IMR-90 (cell line): ENCODE data around the gene LAMA3. TPM values are rescaled to one million over a fixed set of nuclear protein-coding genes. Genes with fewer than 3 reads are reported as not detected.

Experiments used
- ATAC-seq: fragments of 200-7000 bp; cut with Tn5 transposase; 2 replicates; pipeline ENCODE4 v1.9.1; 2020; ENCODE audit warnings: low read depth, mild to moderate bottlenecking, moderate library complexity
- BruUV-seq: library from RNA; stranded (reverse); fragments of 400-500 nt; replicated peaks from 2 replicates; lab custom pipeline; 2021; lab: Mats Ljungman, UMichigan
- CTCF ChIA-PET: fragments of 300-600 bp; formaldehyde crosslinking; extraction: SDS; loops from one replicate; lab custom pipeline; 2021; ENCODE audit warnings: antibody characterized with exemption; lab: Yijun Ruan, JAX
- POLR2A ChIA-PET: fragments of 300-600 bp; sonication (Branson Sonifier 250); formaldehyde crosslinking; loops from one replicate; lab custom pipeline; 2022; ENCODE audit warnings: antibody characterized with exemption; ENCODE audit not compliant: unreplicated experiment; lab: Charles Lee
- DNase-seq: peaks from one replicate; pipeline ENCODE4 v3.0.0; 2013
- H2AFZ ChIP-seq: replicated peaks from 2 replicates; pipeline ENCODE3; 2013; ENCODE audit warnings: low read length, mild to moderate bottlenecking; ENCODE audit not compliant: poor library complexity
- H2AK5ac ChIP-seq: 2 replicates; pipeline ENCODE4 v1.6.1; 2013; ENCODE audit warnings: low read depth, low read length, inconsistent platforms
- H2AK9ac ChIP-seq: replicated peaks from 2 replicates; pipeline ENCODE3; 2013; ENCODE audit warnings: mild to moderate bottlenecking, low read depth, low read length, moderate library complexity; ENCODE audit not compliant: poor library complexity
- H2BK120ac ChIP-seq: 2 replicates; pipeline ENCODE4 v1.6.1; 2013; ENCODE audit warnings: low read depth, low read length, inconsistent platforms
- H2BK15ac ChIP-seq: 3 replicates; pipeline ENCODE4 v1.6.1; 2013; ENCODE audit warnings: low read depth, low read length, inconsistent platforms
- H2BK20ac ChIP-seq: 2 replicates; pipeline ENCODE4 v1.6.1; 2013; ENCODE audit warnings: low read depth, mild to moderate bottlenecking, inconsistent platforms, low read length, moderate library complexity
- H2BK5ac ChIP-seq: 2 replicates; pipeline ENCODE4 v1.6.1; 2013; ENCODE audit warnings: mild to moderate bottlenecking, low read depth, low read length, inconsistent platforms; ENCODE audit not compliant: poor library complexity, severe bottlenecking
- H3K14ac ChIP-seq: replicated peaks from 2 replicates; pipeline ENCODE4 v1.6.1; 2013; ENCODE audit warnings: low read depth, low read length, inconsistent platforms
- H3K18ac ChIP-seq: 2 replicates; pipeline ENCODE4 v1.6.1; 2013; ENCODE audit warnings: low read depth, low read length, control low read depth
- H3K23ac ChIP-seq: 2 replicates; pipeline ENCODE4 v1.6.1; 2013; ENCODE audit warnings: low read depth, low read length, inconsistent platforms
- H3K27ac ChIP-seq: 2 replicates; pipeline ENCODE4 v1.5.1; 2013; ENCODE audit warnings: mild to moderate bottlenecking, control low read depth, low read length; ENCODE audit not compliant: insufficient read depth
- H3K27me3 ChIP-seq: 2 replicates; pipeline ENCODE4 v1.6.1; 2013; ENCODE audit warnings: low read length; ENCODE audit not compliant: control insufficient read depth, insufficient read depth
- H3K36me3 ChIP-seq: 2 replicates; pipeline ENCODE4 v1.6.1; 2013; ENCODE audit warnings: low read length, mixed read lengths; ENCODE audit not compliant: control insufficient read depth, insufficient read depth
- H3K4ac ChIP-seq: 2 replicates; pipeline ENCODE4 v1.6.1; 2013; ENCODE audit warnings: low read depth, low read length, inconsistent platforms
- H3K4me1 ChIP-seq: 2 replicates; pipeline ENCODE4 v1.6.1; 2013; ENCODE audit warnings: low read length, mixed read lengths; ENCODE audit not compliant: control insufficient read depth, insufficient read depth
- H3K4me2 ChIP-seq: 2 replicates; pipeline ENCODE4 v1.6.1; 2013; ENCODE audit warnings: low read depth, mild to moderate bottlenecking, control low read depth, low read length, moderate library complexity
- H3K4me3 ChIP-seq: 2 replicates; pipeline ENCODE4 v1.5.1; 2013; ENCODE audit warnings: low read depth, mild to moderate bottlenecking, control low read depth, low read length, moderate library complexity; ENCODE audit not compliant: insufficient read depth
- H3K56ac ChIP-seq: 2 replicates; pipeline ENCODE4 v1.6.1; 2013; ENCODE audit warnings: low read length, inconsistent platforms; ENCODE audit not compliant: insufficient read depth; ENCODE audit errors: extremely low read depth
- H3K79me1 ChIP-seq, 2 experiments: 2 replicates each; pipeline ENCODE4 v1.6.1; 2013; ENCODE audit warnings: low read length in 2 of 2, inconsistent platforms in 1 of 2, low read depth in 1 of 2
- H3K9ac ChIP-seq: 2 replicates; pipeline ENCODE4 v1.6.1; 2013; ENCODE audit warnings: low read depth, low read length, control low read depth
- H3K9me1 ChIP-seq: 2 replicates; pipeline ENCODE4 v1.6.1; 2013; ENCODE audit warnings: low read length, inconsistent platforms; ENCODE audit not compliant: insufficient read depth
- H3K9me3 ChIP-seq: 2 replicates; pipeline ENCODE4 v1.6.1; 2013; ENCODE audit warnings: low read length; ENCODE audit not compliant: control insufficient read depth, insufficient read depth
- H4K20me1 ChIP-seq: 2 replicates; pipeline ENCODE4 v1.6.1; 2013; ENCODE audit warnings: low read length, inconsistent platforms; ENCODE audit not compliant: insufficient read depth
- H4K5ac ChIP-seq: 2 replicates; pipeline ENCODE4 v1.6.1; 2013; ENCODE audit warnings: mild to moderate bottlenecking, low read depth, low read length, control low read depth
- H4K8ac ChIP-seq, 2 experiments: 2 replicates each; pipeline ENCODE4 v1.6.1; 2013; ENCODE audit warnings: low read depth in 2 of 2, low read length in 2 of 2, control low read depth in 1 of 2, inconsistent platforms in 1 of 2
- H4K91ac ChIP-seq: 2 replicates; pipeline ENCODE4 v1.6.1; 2013; ENCODE audit warnings: low read depth, low read length, inconsistent platforms; ENCODE audit not compliant: insufficient read depth
- BHLHE40 ChIP-seq: fragments of 150-350 bp; IDR thresholded peaks from 2 replicates; pipeline ENCODE4 v1.6.1; 2016; ENCODE audit warnings: mild to moderate bottlenecking, low read depth, low read length
- CEBPB ChIP-seq: IDR thresholded peaks from 2 replicates; pipeline ENCODE4 v1.6.1; 2012; ENCODE audit warnings: low read depth, low read length, improper control_type of control experiment
- CHD1 ChIP-seq: IDR thresholded peaks from 2 replicates; pipeline ENCODE4 v1.6.1; 2012; ENCODE audit warnings: low read depth, low read length, improper control_type of control experiment
- FOS ChIP-seq: fragments of 150-350 bp; IDR thresholded peaks from 2 replicates; pipeline ENCODE4 v1.6.1; 2016; ENCODE audit warnings: low read depth, low read length
- MAZ ChIP-seq: IDR thresholded peaks from 2 replicates; pipeline ENCODE4 v1.6.1; 2012; ENCODE audit warnings: low read depth, mild to moderate bottlenecking, low read length, improper control_type of control experiment, moderate library complexity, borderline replicate concordance
- RAD21 ChIP-seq: IDR thresholded peaks from 2 replicates; pipeline ENCODE4 v1.6.1; 2012; ENCODE audit warnings: low read length, improper control_type of control experiment
- RFX5 ChIP-seq: IDR thresholded peaks from 2 replicates; pipeline ENCODE4 v1.8.0; 2012; ENCODE audit warnings: low read depth, mild to moderate bottlenecking, low read length, moderate library complexity
- SMC3 ChIP-seq: fragments of 150-350 bp; IDR thresholded peaks from 2 replicates; pipeline ENCODE4 v1.6.1; 2016; ENCODE audit warnings: low read depth, mild to moderate bottlenecking, antibody characterized with exemption, low read length, moderate library complexity
- WGBS, 2 experiments: methylation state at CpG; one replicate each; pipeline versions ENCODE4 v1.1.5 to v1.1.7; 2013; ENCODE audit warnings: missing lambda C conversion rate in 2 of 2; ENCODE audit not compliant: insufficient read length in 1 of 2; ENCODE audit errors: extremely low coverage in 2 of 2; 5-methylcytosine and 5-hydroxymethylcytosine counted together
- dilution Hi-C: fragments of 300-500 bp; cut with HindIII; formaldehyde crosslinking; loops from one replicate; pipeline ENCODE4 v1.14.3; 2018; ENCODE audit warnings: low sequenced_read_pairs; ENCODE audit not compliant: unreplicated experiment
- in situ Hi-C: fragments of 300-500 bp; cut with MboI; formaldehyde crosslinking; loops from 3 replicates; pipeline ENCODE4 v1.14.3; 2019; ENCODE audit warnings: low sequenced_read_pairs, inconsistent platforms, mixed read lengths
- intact Hi-C: fragments of 100-400 bp; cut with micrococcal nuclease; formaldehyde crosslinking; loops from 2 replicates; pipeline ENCODE4 v1.10.0; 2022
- polyA plus RNA-seq, 3 experiments: library from polyadenylated mRNA; depleted of rRNA; stranded (reverse); fragments of >200 nt; gene quantifications; 2 replicates each; pipeline ENCODE4 v1.2.3, GENCODE V29; 2012; ENCODE audit warnings: low replicate concordance in 1 of 3
- total RNA-seq: library from RNA; depleted of rRNA; stranded (reverse); fragments of >200 nt; gene quantifications from 2 replicates; pipeline ENCODE4 v1.2.3, GENCODE V29; 2012
- TF ChIP-seq, protein P1 (sequence below): conservative IDR thresholded peaks from 2 replicates; pipeline ENCODE4 v1.5.1; 2012; ENCODE audit warnings: mild to moderate bottlenecking, low read depth, low read length, improper control_type of control experiment

The LAMA3 gene
- total and polyA plus RNA-seq, 2 of the 4 experiments (the other 2 are of a cell fraction): 0.18 to 0.19 TPM

- Histone ChIP-seq H3K18ac (no peak overlapping the region), H2BK5ac (no peak overlapping the region), H3K14ac (no peak overlapping the region), H3K56ac (no peak overlapping the region), H4K5ac (no peak overlapping the region), H2AFZ (no peak overlapping the region), H3K4me2 (no peak overlapping the region), H3K27me3 (peaks cover 4% of the 10 kb centered on the region; the same call in 1 of the 2 replicates), H3K9me3 (no peaks in the 10 kb centered on the region), H2AK9ac (no peak overlapping the region), H3K36me3 (no peaks in the 10 kb centered on the region), H2BK120ac (no peak overlapping the region), H3K4me3 (no peak overlapping the region), H4K91ac (no peak overlapping the region), H2BK15ac (no peak overlapping the region), H2BK20ac (no peak overlapping the region), H4K8ac (no peak overlapping the region), H2AK5ac (no peak overlapping the region), H3K79me1 (no peaks in the 10 kb centered on the region), H3K27ac (no peak overlapping the region), H4K20me1 (no peaks in the 10 kb centered on the region), H3K9ac (no peak overlapping the region), H3K4me1 (no peaks in the 10 kb centered on the region), H3K9me1 (no peaks in the 10 kb centered on the region), H3K4ac (no peak overlapping the region), H3K23ac (no peak overlapping the region)
- dilution Hi-C loops: no loop called here
- intact Hi-C loops: no loop called here
- TF ChIP-seq, protein P1, sequence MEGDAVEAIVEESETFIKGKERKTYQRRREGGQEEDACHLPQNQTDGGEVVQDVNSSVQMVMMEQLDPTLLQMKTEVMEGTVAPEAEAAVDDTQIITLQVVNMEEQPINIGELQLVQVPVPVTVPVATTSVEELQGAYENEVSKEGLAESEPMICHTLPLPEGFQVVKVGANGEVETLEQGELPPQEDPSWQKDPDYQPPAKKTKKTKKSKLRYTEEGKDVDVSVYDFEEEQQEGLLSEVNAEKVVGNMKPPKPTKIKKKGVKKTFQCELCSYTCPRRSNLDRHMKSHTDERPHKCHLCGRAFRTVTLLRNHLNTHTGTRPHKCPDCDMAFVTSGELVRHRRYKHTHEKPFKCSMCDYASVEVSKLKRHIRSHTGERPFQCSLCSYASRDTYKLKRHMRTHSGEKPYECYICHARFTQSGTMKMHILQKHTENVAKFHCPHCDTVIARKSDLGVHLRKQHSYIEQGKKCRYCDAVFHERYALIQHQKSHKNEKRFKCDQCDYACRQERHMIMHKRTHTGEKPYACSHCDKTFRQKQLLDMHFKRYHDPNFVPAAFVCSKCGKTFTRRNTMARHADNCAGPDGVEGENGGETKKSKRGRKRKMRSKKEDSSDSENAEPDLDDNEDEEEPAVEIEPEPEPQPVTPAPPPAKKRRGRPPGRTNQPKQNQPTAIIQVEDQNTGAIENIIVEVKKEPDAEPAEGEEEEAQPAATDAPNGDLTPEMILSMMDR: no peak
- TF ChIP-seq FOS (no peak), CHD1 (no peak), CEBPB (no peak), SMC3 (no peak), MAZ (no peak), RAD21 (no peak), RFX5 (no peak), BHLHE40 (no peak)
- POLR2A ChIA-PET: no interaction called here
- BruUV-seq: no TSS peak
- CTCF ChIA-PET: no interaction called here
- ATAC-seq: no peak
- no peak for DNase-seq
- in situ Hi-C loops: no loop called here
- WGBS, 2 experiments: no CpG with 5 or more reads among the region's 1 CpG
Measured at GRCh38 chr18:23897291-23897690, 208.0 kb downstream of the LAMA3 start.
